Measurements from ENCODE around the gene SLPI.

DNA sequence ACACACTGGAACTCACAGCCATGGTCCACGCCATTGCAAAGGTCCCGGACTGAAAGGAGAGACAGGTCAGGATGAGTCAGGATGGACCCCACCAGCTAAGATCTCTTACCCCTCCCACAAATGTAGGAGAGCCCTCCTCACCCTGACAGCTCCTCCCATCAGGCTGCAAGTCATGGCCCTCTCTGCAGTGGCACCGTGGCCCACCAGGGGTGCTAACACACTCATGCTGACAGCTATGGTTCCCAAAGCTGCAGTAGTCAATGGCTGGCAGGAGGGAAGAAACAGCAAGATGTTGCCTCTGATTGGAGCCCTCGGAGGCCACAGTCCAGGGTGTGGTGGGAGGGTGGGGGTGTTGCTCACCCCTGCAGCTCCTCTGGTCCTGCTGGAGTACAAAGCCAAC is 46.6 kb upstream of the SLPI start:
- TF ChIP-seq POLR2A (IDR thresholded peaks at IDR 0.05; ENCODE audit: low read depth, low read length), result no peak
- TF ChIP-seq JUN (IDR thresholded peaks at IDR 0.05; ENCODE audit: borderline replicate concordance, insufficient read depth, insufficient read length, low read depth), result no peak

All from endothelial cell of umbilical vein (primary cell).